ENCODE measurements around the gene SIPA1L2. TPM values are rescaled to one million over a fixed set of nuclear protein-coding genes. Genes with fewer than 3 reads are reported as not detected.

The SIPA1L2 gene
- total RNA-seq, 2 experiments from 2014 or later, result 6.2 to 13.5 TPM

DNA sequence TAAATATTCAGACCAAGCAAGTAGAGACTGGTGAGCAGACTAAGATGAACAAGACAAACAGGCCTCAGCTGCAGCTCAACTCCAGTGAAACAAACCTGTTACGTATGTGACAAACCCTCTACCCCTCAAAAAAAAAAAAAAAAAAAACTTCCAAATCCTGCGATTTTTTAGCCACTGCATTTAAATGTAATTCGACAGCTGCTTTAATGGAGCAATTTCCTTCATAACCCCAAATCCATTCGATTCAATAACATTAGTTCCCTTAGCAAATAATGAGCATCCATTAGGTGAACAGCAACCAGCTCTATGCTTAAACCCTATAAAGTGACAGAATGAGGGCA is 31.1 kb downstream of the SIPA1L2 start:
- Histone ChIP-seq H3K27ac (ENCODE audit: low read depth, low read length, poor library complexity, severe bottlenecking) (peak overlapping the region; percentile 79), H3K79me2 (ENCODE audit: insufficient read depth, low read depth, low read length) (peaks cover 9% of the 10 kb centered on the region; the same call in 1 of the 2 replicates), H3K36me3 (ENCODE audit: insufficient read depth, low read length) (no peaks in the 10 kb centered on the region), H2AFZ (ENCODE audit: low read length) (no peak overlapping the region), H3K4me3 (ENCODE audit: low read depth, low read length, poor library complexity, severe bottlenecking) (peak overlapping the region; percentile 29), H4K20me1 (ENCODE audit: insufficient read depth, low read length) (0 out of 2 replicates have a peak, but pooled peaks cover 6% of the 10 kb centered on the region), H3K9me2 (ENCODE audit: insufficient read depth, low read length) (no peaks in the 10 kb centered on the region), H3K4me1 (ENCODE audit: insufficient read depth, low read length, poor library complexity, severe bottlenecking) (peaks cover 79% of the 10 kb centered on the region), H3K4me2 (ENCODE audit: low read length) (peak overlapping the region; percentile 36), H3K9me3 (ENCODE audit: low read length) (no peaks in the 10 kb centered on the region)
- CTCF ChIA-PET (ENCODE audit: unreplicated experiment), result interaction anchor here (0.5 to 0.9 kb wide), 3 partner anchors 21 to 33 kb away, joined by 3 to 4 read pairs (median 3); no protein-coding TSS in a partner anchor
- POLR2A ChIA-PET, result interaction anchor here (0.6 to 8.1 kb wide), 12 partner anchors 8 to 483 kb away, joined by 3 to 115 read pairs (median 5); no protein-coding TSS in a partner anchor
- intact Hi-C loops (cut with micrococcal nuclease; ENCODE audit: unreplicated experiment), result loop anchor here (2.0 kb wide), 3 partner anchors 20 to 36 kb away; no protein-coding TSS in a partner anchor
- DNase-seq (ENCODE audit: low spot score), result no peak
- TF ChIP-seq, protein P1, sequence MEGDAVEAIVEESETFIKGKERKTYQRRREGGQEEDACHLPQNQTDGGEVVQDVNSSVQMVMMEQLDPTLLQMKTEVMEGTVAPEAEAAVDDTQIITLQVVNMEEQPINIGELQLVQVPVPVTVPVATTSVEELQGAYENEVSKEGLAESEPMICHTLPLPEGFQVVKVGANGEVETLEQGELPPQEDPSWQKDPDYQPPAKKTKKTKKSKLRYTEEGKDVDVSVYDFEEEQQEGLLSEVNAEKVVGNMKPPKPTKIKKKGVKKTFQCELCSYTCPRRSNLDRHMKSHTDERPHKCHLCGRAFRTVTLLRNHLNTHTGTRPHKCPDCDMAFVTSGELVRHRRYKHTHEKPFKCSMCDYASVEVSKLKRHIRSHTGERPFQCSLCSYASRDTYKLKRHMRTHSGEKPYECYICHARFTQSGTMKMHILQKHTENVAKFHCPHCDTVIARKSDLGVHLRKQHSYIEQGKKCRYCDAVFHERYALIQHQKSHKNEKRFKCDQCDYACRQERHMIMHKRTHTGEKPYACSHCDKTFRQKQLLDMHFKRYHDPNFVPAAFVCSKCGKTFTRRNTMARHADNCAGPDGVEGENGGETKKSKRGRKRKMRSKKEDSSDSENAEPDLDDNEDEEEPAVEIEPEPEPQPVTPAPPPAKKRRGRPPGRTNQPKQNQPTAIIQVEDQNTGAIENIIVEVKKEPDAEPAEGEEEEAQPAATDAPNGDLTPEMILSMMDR (conservative IDR thresholded peaks at IDR 0.05; ENCODE audit: low read length), result no peak
- TF ChIP-seq EZH2phosphoT487 (IDR thresholded peaks at IDR 0.05; ENCODE audit: borderline replicate concordance, low read depth, low read length), result no peak
- BruUV-seq (replicated peaks), result no TSS peak

DNA sequence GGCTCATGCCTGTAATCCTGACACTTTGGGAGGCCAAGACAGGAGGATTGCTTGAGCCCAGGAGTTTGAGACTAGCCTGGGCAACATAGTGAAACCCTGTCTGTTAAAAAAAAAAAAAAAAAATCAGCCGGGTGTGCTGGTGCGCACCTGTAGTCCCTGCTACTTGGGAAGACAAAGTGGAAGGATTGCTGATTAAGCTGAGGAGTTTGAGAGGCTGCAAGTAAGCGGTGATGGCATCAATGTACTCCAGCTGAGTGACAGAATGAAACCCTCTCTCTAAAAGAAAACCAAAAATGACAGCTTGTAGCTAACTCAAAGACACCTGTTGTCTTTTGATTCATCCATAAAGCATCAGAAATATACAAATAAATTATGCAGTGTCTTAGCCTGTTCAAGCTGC is 31.8 kb downstream of the SIPA1L2 start:
- Histone ChIP-seq H3K27ac (ENCODE audit: low read depth, low read length, poor library complexity, severe bottlenecking) (peak overlapping the region; percentile 79), H3K4me2 (ENCODE audit: low read length) (peak overlapping the region; percentile 36), H3K9me2 (ENCODE audit: insufficient read depth, low read length) (no peaks in the 10 kb centered on the region), H4K20me1 (ENCODE audit: insufficient read depth, low read length) (0 out of 2 replicates have a peak, but pooled peaks cover 6% of the 10 kb centered on the region), H3K4me1 (ENCODE audit: insufficient read depth, low read length, poor library complexity, severe bottlenecking) (peaks cover 85% of the 10 kb centered on the region), H3K9me3 (ENCODE audit: low read length) (no peaks in the 10 kb centered on the region), H3K4me3 (ENCODE audit: low read depth, low read length, poor library complexity, severe bottlenecking) (no peak overlapping the region), H2AFZ (ENCODE audit: low read length) (no peak overlapping the region), H3K36me3 (ENCODE audit: insufficient read depth, low read length) (no peaks in the 10 kb centered on the region), H3K79me2 (ENCODE audit: insufficient read depth, low read depth, low read length) (peaks cover 9% of the 10 kb centered on the region; the same call in 1 of the 2 replicates)
- TF ChIP-seq, protein P1 (conservative IDR thresholded peaks at IDR 0.05; ENCODE audit: low read length), result no peak
- TF ChIP-seq EZH2phosphoT487 (IDR thresholded peaks at IDR 0.05; ENCODE audit: borderline replicate concordance, low read depth, low read length), result no peak
- intact Hi-C loops (cut with micrococcal nuclease; ENCODE audit: unreplicated experiment), result loop anchor here (2.0 kb wide), 3 partner anchors 19 to 35 kb away; no protein-coding TSS in a partner anchor
- ChIA-PET POLR2A (interaction anchor here (0.6 to 8.1 kb wide), 10 partner anchors 8 to 483 kb away, joined by 3 to 115 read pairs (median 6); no protein-coding TSS in a partner anchor), CTCF (ENCODE audit: unreplicated experiment) (interaction anchor here (0.5 to 0.9 kb wide), 3 partner anchors 21 to 32 kb away, joined by 3 to 4 read pairs (median 3); no protein-coding TSS in a partner anchor)
- DNase-seq (ENCODE audit: low spot score), result no peak
- BruUV-seq (replicated peaks), result no TSS peak

DNA sequence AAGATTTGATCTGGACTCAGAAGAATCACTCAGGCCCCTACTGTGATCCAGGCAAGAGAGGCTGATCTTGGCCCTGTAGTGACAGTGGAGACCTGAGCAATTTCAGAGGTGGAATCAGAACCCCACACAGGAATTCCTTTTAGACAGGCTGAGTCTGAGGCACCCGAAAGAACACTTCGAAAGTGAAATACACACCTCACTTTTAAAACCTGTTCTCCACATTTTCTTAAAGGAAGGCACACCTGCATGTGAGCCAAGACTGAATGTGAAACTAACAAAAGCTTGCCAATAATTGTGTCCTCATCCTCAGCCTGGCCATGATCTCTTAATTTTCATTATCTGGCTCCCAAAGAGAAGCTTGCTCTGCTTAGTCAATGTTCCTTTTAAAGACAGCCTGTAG is 32.2 kb downstream of the SIPA1L2 start:
- peaks cover 86% of the 10 kb centered on the region for H3K4me1 ChIP-seq (ENCODE audit: insufficient read depth, low read length, poor library complexity, severe bottlenecking)
- DNase-seq (ENCODE audit: low spot score), result peak; percentile 50
- no peak overlapping the region for H2AFZ ChIP-seq (ENCODE audit: low read length)
- H4K20me1 ChIP-seq (ENCODE audit: insufficient read depth, low read length), result 0 out of 2 replicates have a peak, but pooled peaks cover 6% of the 10 kb centered on the region
- H3K27ac ChIP-seq (ENCODE audit: low read depth, low read length, poor library complexity, severe bottlenecking), result peak overlapping the region; percentile 79
- no peaks in the 10 kb centered on the region for H3K9me2 ChIP-seq (ENCODE audit: insufficient read depth, low read length)
- TF ChIP-seq EZH2phosphoT487 (IDR thresholded peaks at IDR 0.05; ENCODE audit: borderline replicate concordance, low read depth, low read length), result no peak
- TF ChIP-seq, protein P1 (conservative IDR thresholded peaks at IDR 0.05; ENCODE audit: low read length), result no peak
- H3K9me3 ChIP-seq (ENCODE audit: low read length), result no peaks in the 10 kb centered on the region
- H3K4me2 ChIP-seq (ENCODE audit: low read length), result peak overlapping the region; percentile 36
- ChIA-PET POLR2A (interaction anchor here (0.7 to 8.1 kb wide), 8 partner anchors 12 to 74 kb away, joined by 4 to 115 read pairs (median 6); no protein-coding TSS in a partner anchor), CTCF (ENCODE audit: unreplicated experiment) (interaction anchor here (0.9 kb wide), 1 partner anchor 32 kb away, joined by 4 read pairs; no protein-coding TSS in a partner anchor)
- BruUV-seq (replicated peaks), result no TSS peak
- H3K79me2 ChIP-seq (ENCODE audit: insufficient read depth, low read depth, low read length), result peaks cover 12% of the 10 kb centered on the region; the same call in 1 of the 2 replicates
- intact Hi-C loops (cut with micrococcal nuclease; ENCODE audit: unreplicated experiment), result loop anchor here (2.0 kb wide), 3 partner anchors 19 to 35 kb away; no protein-coding TSS in a partner anchor
- no peak overlapping the region for H3K4me3 ChIP-seq (ENCODE audit: low read depth, low read length, poor library complexity, severe bottlenecking)
- no peaks in the 10 kb centered on the region for H3K36me3 ChIP-seq (ENCODE audit: insufficient read depth, low read length)

Data from OCI-LY7 (cell line).